GM19351 (cell line): ENCODE measurements around the gene CORO2B.
"Not testable (repeated sequence)": the region's sequence is repeated elsewhere in the genome, so short reads cannot be mapped to it uniquely, and the experiment has no call there.

Experiments used
- ATAC-seq: cut with Tn5 transposase; IDR thresholded peaks from one replicate; pipeline ENCODE4 v1.9.1; 2021; ENCODE audit warnings: mild to moderate bottlenecking, moderate library complexity; ENCODE audit not compliant: unreplicated experiment

Gene CORO2B

GRCh38 chr15:68667800-68668625 is 89.2 kb downstream of the CORO2B start:
- ATAC-seq, result no peak

- no peak for ATAC-seq
These were observed 90.3 kb downstream of the CORO2B start for GRCh38 chr15:68668926-68669600.

GRCh38 chr15:68672251-68672650 is 93.5 kb downstream of the CORO2B start:
- ATAC-seq, result no peak

GRCh38 chr15:68672781-68673205 is 94.0 kb downstream of the CORO2B start:
- no peak for ATAC-seq

- no peak for ATAC-seq
These were observed 96.2 kb downstream of the CORO2B start for GRCh38 chr15:68674975-68675374.

GRCh38 chr15:68676011-68676605 is 97.3 kb downstream of the CORO2B start:
- ATAC-seq, result no peak

- no peak for ATAC-seq
These were observed 98.1 kb downstream of the CORO2B start for GRCh38 chr15:68676926-68677325.

- no peak for ATAC-seq
These were observed 99.2 kb downstream of the CORO2B start for GRCh38 chr15:68677996-68678395.

GRCh38 chr15:68678746-68679145 is 100.0 kb downstream of the CORO2B start:
- no peak for ATAC-seq

GRCh38 chr15:68679161-68679560 is 100.4 kb downstream of the CORO2B start:
- no peak for ATAC-seq

- ATAC-seq, result no peak
These were observed 101.2 kb downstream of the CORO2B start for GRCh38 chr15:68679961-68680371.

- not testable (repeated sequence) for ATAC-seq
These were observed 102.0 kb downstream of the CORO2B start for GRCh38 chr15:68680756-68681155.

GRCh38 chr15:68681836-68682235 is 103.0 kb downstream of the CORO2B start:
- no peak for ATAC-seq

GRCh38 chr15:68682330-68682729 is 103.5 kb downstream of the CORO2B start:
- ATAC-seq, result no peak

- ATAC-seq, result no peak
These were observed 104.2 kb downstream of the CORO2B start for GRCh38 chr15:68683026-68683425.

GRCh38 chr15:68683551-68683950 is 104.8 kb downstream of the CORO2B start:
- ATAC-seq, result no peak

GRCh38 chr15:68684476-68684875 is 105.7 kb downstream of the CORO2B start:
- ATAC-seq, result no peak

GRCh38 chr15:68687136-68687735 is 108.4 kb downstream of the CORO2B start:
- no peak for ATAC-seq

- ATAC-seq, result no peak
These were observed 112.9 kb downstream of the CORO2B start for GRCh38 chr15:68691705-68692104.

- ATAC-seq, result no peak
These were observed 114.3 kb downstream of the CORO2B start for GRCh38 chr15:68693071-68693470.

GRCh38 chr15:68694111-68694510 is 115.3 kb downstream of the CORO2B start:
- ATAC-seq, result no peak
